Trophoblast cell (in vitro differentiated cells and primary cell): ENCODE data around the gene SLC12A9.
A peak's percentile ranks its signal among the peaks of the same experiment; 100 is the strongest.

ENCODE experiments used
- DNase-seq, 2 donors: peaks; one replicate each; pipeline ENCODE4 v3.0.0-alpha.2; 2016
- H2AFZ ChIP-seq: 2 replicates; pipeline ENCODE4 v1.6.1; 2013; ENCODE audit warnings: low read length, moderate library complexity, mild to moderate bottlenecking; ENCODE audit not compliant: insufficient read depth, poor library complexity
- H2AK5ac ChIP-seq: 2 replicates; pipeline ENCODE4 v1.6.1; 2013; ENCODE audit warnings: mild to moderate bottlenecking, low read length
- H2BK120ac ChIP-seq: 2 replicates; pipeline ENCODE4 v1.6.1; 2013; ENCODE audit warnings: low read length, mild to moderate bottlenecking, moderate library complexity; ENCODE audit not compliant: insufficient read depth, poor library complexity
- H2BK12ac ChIP-seq: 2 replicates; pipeline ENCODE4 v1.6.1; 2013; ENCODE audit warnings: mild to moderate bottlenecking, low read length, moderate library complexity
- H2BK5ac ChIP-seq: 2 replicates; pipeline ENCODE4 v1.6.1; 2013; ENCODE audit warnings: low read length, low read depth, moderate library complexity, mild to moderate bottlenecking; ENCODE audit not compliant: poor library complexity
- H3K14ac ChIP-seq: 2 replicates; pipeline ENCODE4 v1.6.1; 2013; ENCODE audit warnings: mild to moderate bottlenecking, low read length
- H3K18ac ChIP-seq: 2 replicates; pipeline ENCODE4 v1.6.1; 2013; ENCODE audit warnings: mild to moderate bottlenecking, low read length
- H3K23ac ChIP-seq: 2 replicates; pipeline ENCODE4 v1.6.1; 2013; ENCODE audit warnings: low read length
- H3K27ac ChIP-seq: 2 replicates; pipeline ENCODE4 v1.5.1; 2013; ENCODE audit warnings: low read depth, mild to moderate bottlenecking, inconsistent platforms, low read length, moderate library complexity
- H3K27me3 ChIP-seq: 2 replicates; pipeline ENCODE4 v1.6.1; 2013; ENCODE audit warnings: inconsistent platforms, mild to moderate bottlenecking, low read length, moderate library complexity; ENCODE audit not compliant: insufficient read depth
- H3K36me3 ChIP-seq, 2 experiments: 1 replicate in 1 of 2; 2 replicates in 1 of 2; pipeline ENCODE4 v1.6.1; 2013; ENCODE audit warnings: low read length in 2 of 2, mild to moderate bottlenecking in 2 of 2, moderate library complexity in 1 of 2; ENCODE audit not compliant: insufficient read depth in 2 of 2, control insufficient read depth in 1 of 2
- H3K4ac ChIP-seq: 2 replicates; pipeline ENCODE4 v1.6.1; 2013; ENCODE audit warnings: low read depth, mild to moderate bottlenecking, low read length, moderate library complexity
- H3K4me1 ChIP-seq, 2 experiments: 1 replicate in 1 of 2; 2 replicates in 1 of 2; pipeline ENCODE4 v1.6.1; 2013; ENCODE audit warnings: low read length in 2 of 2, mild to moderate bottlenecking in 2 of 2, moderate library complexity in 1 of 2; ENCODE audit not compliant: insufficient read depth in 2 of 2, control insufficient read depth in 1 of 2
- H3K4me2 ChIP-seq: 2 replicates; pipeline ENCODE4 v1.6.1; 2013; ENCODE audit warnings: inconsistent platforms, mild to moderate bottlenecking, low read length, moderate library complexity
- H3K4me3 ChIP-seq: 2 replicates; pipeline ENCODE4 v1.5.1; 2013; ENCODE audit warnings: mild to moderate bottlenecking, low read depth, low read length, inconsistent platforms
- H3K79me1 ChIP-seq: one replicate; pipeline ENCODE4 v1.6.1; 2013; ENCODE audit warnings: low read length
- H3K79me2 ChIP-seq: 2 replicates; pipeline ENCODE4 v1.6.1; 2013; ENCODE audit warnings: low read length, mild to moderate bottlenecking; ENCODE audit not compliant: control insufficient read depth, insufficient read depth, poor library complexity
- H3K9ac ChIP-seq: 2 replicates; pipeline ENCODE4 v1.6.1; 2013; ENCODE audit warnings: mild to moderate bottlenecking, low read length
- H3K9me3 ChIP-seq: 2 replicates; pipeline ENCODE4 v1.6.1; 2013; ENCODE audit warnings: low read depth, mild to moderate bottlenecking, control low read depth, inconsistent platforms, low read length; ENCODE audit not compliant: insufficient read depth
- H4K12ac ChIP-seq: 2 replicates; pipeline ENCODE4 v1.6.1; 2013; ENCODE audit warnings: low read depth, mild to moderate bottlenecking, low read length, moderate library complexity
- H4K8ac ChIP-seq: 2 replicates; pipeline ENCODE4 v1.6.1; 2013; ENCODE audit warnings: low read depth, mild to moderate bottlenecking, low read length, moderate library complexity
- H4K91ac ChIP-seq: one replicate; pipeline ENCODE4 v1.6.1; 2013; ENCODE audit warnings: low read depth, mild to moderate bottlenecking, low read length, moderate library complexity
- WGBS: extraction: QIAGEN DNeasy Blood & Tissue Kit; methylation state at CpG from one replicate; pipeline ENCODE4 v1.1.7; 2013; ENCODE audit warnings: missing lambda C conversion rate; ENCODE audit not compliant: insufficient read length, insufficient coverage; ENCODE audit errors: extremely low coverage; 5-methylcytosine and 5-hydroxymethylcytosine counted together

The SLC12A9 gene

DNA sequence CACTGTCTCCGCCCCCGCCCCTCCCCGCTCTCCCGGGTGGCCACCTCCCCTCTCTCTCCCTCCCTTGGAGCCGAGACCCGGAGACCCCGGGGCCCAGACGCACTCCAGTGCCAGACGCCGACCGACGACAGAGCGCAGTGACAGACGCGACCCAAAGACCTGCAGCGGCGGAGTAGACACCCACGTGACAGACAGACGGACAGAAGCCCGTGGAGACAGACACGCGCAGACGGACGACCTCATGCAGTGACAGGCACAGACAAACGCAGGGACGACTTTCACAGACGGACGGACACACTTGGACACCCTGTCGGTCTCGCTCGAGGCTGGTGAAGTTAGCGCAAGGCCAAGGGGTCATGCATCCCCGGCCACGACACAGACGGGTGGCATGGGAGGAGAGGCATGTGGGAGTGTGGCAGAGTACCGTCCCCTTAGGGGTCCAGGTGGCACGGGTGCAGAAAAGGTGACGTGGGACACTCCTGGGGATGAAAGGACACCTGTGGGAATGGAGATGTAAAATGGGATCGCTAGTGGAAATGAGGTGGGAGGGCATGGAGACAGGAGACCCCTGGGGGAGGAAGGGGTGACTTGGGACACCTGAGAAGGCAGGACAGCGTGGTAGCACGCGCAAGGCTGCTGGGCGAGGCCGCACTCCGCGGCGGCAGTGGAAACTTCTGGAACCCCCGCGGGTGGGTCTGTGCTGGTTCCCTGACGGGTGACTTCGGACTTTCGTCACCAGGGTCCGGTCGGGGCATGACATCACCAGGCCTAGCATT, 43.6 kb downstream of the SLC12A9 start:
- no peak overlapping the region for H2AK5ac ChIP-seq

DNA sequence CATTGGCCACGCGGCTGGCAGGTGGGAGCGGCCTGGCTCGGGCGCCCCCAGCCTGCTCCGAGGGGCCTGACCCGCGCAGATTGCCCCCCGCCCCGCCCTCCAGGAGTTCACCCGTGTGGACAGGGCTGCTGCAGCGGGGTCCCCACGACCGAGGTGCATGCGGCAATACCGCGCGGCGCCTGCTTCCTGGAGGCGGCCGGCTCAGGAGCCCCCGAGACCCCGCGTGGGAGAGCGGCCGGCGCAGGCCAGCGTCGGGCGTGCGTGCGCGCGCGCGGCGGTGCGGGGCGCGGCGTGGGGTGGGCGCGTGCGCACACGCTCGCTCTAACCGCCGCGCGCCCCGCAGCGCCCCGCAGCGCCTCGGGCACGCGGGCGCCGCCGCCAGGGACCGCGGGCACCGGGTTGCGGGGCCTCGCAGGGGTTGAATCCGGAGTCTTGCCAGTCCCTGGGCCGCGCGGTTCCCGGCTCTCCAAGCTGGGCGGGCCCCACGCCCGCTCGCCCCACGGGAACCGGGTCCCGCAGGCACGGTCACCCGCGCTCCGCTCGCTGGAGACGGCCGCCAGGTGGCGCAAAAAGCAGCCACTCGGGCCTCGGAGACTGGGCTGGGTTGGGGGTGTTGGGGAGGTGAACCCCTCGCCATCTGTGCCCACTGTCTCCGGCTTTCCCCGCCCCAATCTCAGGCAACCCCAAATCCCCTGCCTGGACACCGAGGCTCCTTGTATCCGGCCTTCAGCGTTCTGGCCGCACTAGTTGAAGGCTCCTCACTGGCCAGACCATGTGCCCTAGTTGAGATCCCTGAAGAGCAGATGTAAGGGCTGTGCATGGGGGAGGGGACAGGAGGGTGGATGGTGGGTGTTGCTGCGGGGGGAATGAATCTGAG, 44.5 kb downstream of the SLC12A9 start:
- peaks cover 17 to 29% of the 10 kb centered on the region in 2 experiments for H3K4me1 ChIP-seq
- peak overlapping the region; percentile 81 for H3K4me2 ChIP-seq
- H3K4me3 ChIP-seq, result peak overlapping the region; percentile 40
- H3K27ac ChIP-seq, result no peak overlapping the region
- no peak overlapping the region for H2BK120ac ChIP-seq
- H2AFZ ChIP-seq, result no peak overlapping the region
- H4K91ac ChIP-seq, result no peak overlapping the region
- H3K79me2 ChIP-seq, result no peaks in the 10 kb centered on the region
- no CpG with 5 or more reads among the region's 95 CpGs for whole genome bisulfite sequencing
- no peak overlapping the region for H3K9ac ChIP-seq
- peak in 1 of 2 donors; percentile 58 for DNase-seq
- H3K14ac ChIP-seq, result no peak overlapping the region
- H3K18ac ChIP-seq, result no peak overlapping the region
- H2BK12ac ChIP-seq, result no peak overlapping the region
- peaks cover 10 to 12% of the 10 kb centered on the region in 2 experiments for H3K36me3 ChIP-seq
- peaks cover 9% of the 10 kb centered on the region for H3K27me3 ChIP-seq
- H4K8ac ChIP-seq, result no peak overlapping the region
- no peaks in the 10 kb centered on the region for H3K9me3 ChIP-seq
- H4K12ac ChIP-seq, result no peak overlapping the region
- H2AK5ac ChIP-seq, result no peak overlapping the region
- no peak overlapping the region for H3K4ac ChIP-seq
- H3K23ac ChIP-seq, result no peak overlapping the region
- no peak overlapping the region for H2BK5ac ChIP-seq
- peaks cover 1% of the 10 kb centered on the region for H3K79me1 ChIP-seq

More for the DNA sequence above, 43.6 kb downstream of the SLC12A9 start:
- H3K27ac ChIP-seq, result no peak overlapping the region
- no peak overlapping the region for H4K91ac ChIP-seq
- no peak overlapping the region for H3K9ac ChIP-seq
- H3K9me3 ChIP-seq, result no peaks in the 10 kb centered on the region
- H3K4me3 ChIP-seq, result peak overlapping the region; percentile 52
- no peak overlapping the region for H2BK12ac ChIP-seq
- no peak overlapping the region for H3K4ac ChIP-seq
- no peak overlapping the region for H2BK120ac ChIP-seq
- no peak overlapping the region for H2BK5ac ChIP-seq
- no peak overlapping the region for H4K12ac ChIP-seq
- H3K27me3 ChIP-seq, result peaks cover 9% of the 10 kb centered on the region
- H3K4me1 ChIP-seq, result peaks cover 21 to 35% of the 10 kb centered on the region in 2 experiments
- H3K36me3 ChIP-seq, result peaks cover 10 to 13% of the 10 kb centered on the region in 2 experiments
- H3K4me2 ChIP-seq, result peak overlapping the region; percentile 81
- H3K79me2 ChIP-seq, result peaks cover under 1% of the 10 kb centered on the region
- no peak overlapping the region for H3K14ac ChIP-seq
- H3K18ac ChIP-seq, result no peak overlapping the region
- no CpG with 5 or more reads among the region's 54 CpGs for WGBS
- peaks cover 6% of the 10 kb centered on the region for H3K79me1 ChIP-seq
- peak in 1 of 2 donors; percentile 34 for DNase-seq
- H4K8ac ChIP-seq, result no peak overlapping the region
- no peak overlapping the region for H3K23ac ChIP-seq
- H2AFZ ChIP-seq, result no peak overlapping the region

DNA sequence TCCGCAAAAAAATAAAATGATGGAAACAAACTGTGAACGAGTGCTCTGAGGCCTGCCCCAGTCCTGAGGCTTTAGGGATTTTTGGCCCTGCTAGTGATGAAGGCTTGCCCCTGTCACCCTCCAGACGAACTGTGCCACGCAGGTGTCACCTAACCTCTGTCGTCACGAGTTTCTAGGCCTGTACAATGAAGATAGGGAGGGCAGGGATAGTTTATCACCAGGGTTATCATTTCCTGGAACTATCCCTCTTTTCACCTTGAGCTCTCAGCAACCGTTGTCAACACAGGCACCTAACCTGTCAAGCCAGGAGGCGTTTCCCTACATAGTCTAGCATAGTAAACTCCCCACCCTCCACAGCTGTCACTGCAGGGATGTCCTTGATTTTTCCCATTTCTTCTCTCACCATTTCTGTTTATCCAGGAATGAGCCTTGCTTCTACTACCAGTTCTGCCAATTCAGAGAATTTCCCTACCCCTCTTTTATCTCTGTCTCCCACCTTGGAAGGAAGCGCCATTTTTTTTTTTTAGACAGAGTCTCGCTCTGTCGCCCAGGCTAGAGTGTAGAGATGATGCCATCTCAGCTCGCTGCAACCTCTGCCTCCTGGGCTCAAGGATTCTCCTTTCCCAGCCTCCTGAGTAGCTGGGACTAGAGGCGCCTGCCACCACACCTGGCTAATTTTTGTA, 45.4 kb downstream of the SLC12A9 start:
- Histone ChIP-seq H2AK5ac (no peak overlapping the region), H2BK12ac (no peak overlapping the region), H4K8ac (no peak overlapping the region), H3K4ac (no peak overlapping the region), H3K4me3 (no peak overlapping the region), H3K23ac (no peak overlapping the region), H4K91ac (no peak overlapping the region), H3K18ac (no peak overlapping the region), H2AFZ (no peak overlapping the region), H3K9ac (no peak overlapping the region), H2BK5ac (no peak overlapping the region), H2BK120ac (no peak overlapping the region), H3K79me1 (no peaks in the 10 kb centered on the region), H3K4me1 (peaks cover 14 to 24% of the 10 kb centered on the region in 2 experiments), H3K4me2 (no peak overlapping the region), H3K79me2 (no peaks in the 10 kb centered on the region), H3K36me3 (peaks cover 4 to 5% of the 10 kb centered on the region in 2 experiments), H3K27ac (no peak overlapping the region), H3K14ac (no peak overlapping the region), H3K27me3 (peaks cover 9% of the 10 kb centered on the region), H3K9me3 (no peaks in the 10 kb centered on the region), H4K12ac (no peak overlapping the region)
- no peak for DNase-seq
- no CpG with 5 or more reads among the region's 13 CpGs for WGBS

DNA sequence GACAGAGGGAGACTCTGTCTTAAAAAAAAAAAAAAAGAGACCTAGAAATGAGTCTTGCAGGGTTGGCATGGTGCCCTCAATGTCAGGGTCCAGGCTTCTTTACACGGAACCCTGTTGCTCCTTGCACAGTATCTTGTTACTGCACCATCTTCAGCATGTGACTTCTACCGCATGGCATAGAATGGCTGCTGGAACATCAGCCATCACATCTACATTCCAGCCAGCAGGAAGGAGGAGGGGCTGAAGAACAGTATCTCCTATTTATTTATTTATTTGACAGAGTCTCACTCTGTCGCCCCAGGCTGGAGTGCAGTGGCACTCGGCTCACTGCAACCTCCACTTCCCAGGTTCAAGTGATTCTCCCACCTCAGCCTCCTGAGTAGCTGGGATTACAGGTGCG, 46.9 kb downstream of the SLC12A9 start:
- no peaks in the 10 kb centered on the region for H3K79me1 ChIP-seq
- H3K4me2 ChIP-seq, result no peak overlapping the region
- no peak for DNase-seq
- H3K4me3 ChIP-seq, result no peak overlapping the region
- no peaks in the 10 kb centered on the region for H3K79me2 ChIP-seq
- H3K9me3 ChIP-seq, result no peaks in the 10 kb centered on the region
- H3K18ac ChIP-seq, result no peak overlapping the region
- no peak overlapping the region for H2BK120ac ChIP-seq
- no peak overlapping the region for H4K12ac ChIP-seq
- H2BK12ac ChIP-seq, result no peak overlapping the region
- H2AK5ac ChIP-seq, result no peak overlapping the region
- H4K91ac ChIP-seq, result no peak overlapping the region
- no peaks in the 10 kb centered on the region for H3K36me3 ChIP-seq
- no peak overlapping the region for H3K14ac ChIP-seq
- H3K27me3 ChIP-seq, result peaks cover 9% of the 10 kb centered on the region
- H3K4me1 ChIP-seq, result peaks cover 8 to 12% of the 10 kb centered on the region in 2 experiments
- no peak overlapping the region for H2BK5ac ChIP-seq
- H3K23ac ChIP-seq, result no peak overlapping the region
- H2AFZ ChIP-seq, result no peak overlapping the region
- H3K27ac ChIP-seq, result no peak overlapping the region
- no peak overlapping the region for H3K9ac ChIP-seq
- H3K4ac ChIP-seq, result no peak overlapping the region
- no peak overlapping the region for H4K8ac ChIP-seq
- no CpG with 5 or more reads among the region's 5 CpGs for WGBS
